SK-N-SH treated with all-trans-retinoic acid at 6 μM for 48 hours (cell line): Measurements from ENCODE around the gene FRMD5.

ENCODE experiments used
- CREB5 ChIP-seq: fragments of 250-450 bp; sonication (Bioruptor Pico); IDR thresholded peaks from 2 replicates; pipeline ENCODE4 v1.5.1; 2020; ENCODE audit warnings: low read depth, mild to moderate bottlenecking, moderate library complexity
- CSDC2 ChIP-seq: fragments of 250-450 bp; sonication (Bioruptor Pico); IDR thresholded peaks from 2 replicates; pipeline ENCODE4 v1.5.0; 2020; ENCODE audit warnings: mild to moderate bottlenecking, moderate library complexity
- CSRNP3 ChIP-seq: fragments of 250-450 bp; sonication (Bioruptor Pico); IDR thresholded peaks from 2 replicates; pipeline ENCODE4 v1.5.1; 2021; ENCODE audit warnings: mild to moderate bottlenecking, moderate library complexity
- ISL1 ChIP-seq: fragments of 250-450 bp; sonication (Bioruptor Pico); IDR thresholded peaks from 2 replicates; pipeline ENCODE4 v2.1.2; 2022; ENCODE audit warnings: mild to moderate bottlenecking, moderate library complexity
- TF ChIP-seq, protein P1 (sequence below): fragments of 250-450 bp; sonication (Bioruptor Pico); IDR thresholded peaks from 2 replicates; pipeline ENCODE4 v1.8.0; 2020; ENCODE audit warnings: mild to moderate bottlenecking, moderate library complexity, borderline replicate concordance

DNA sequence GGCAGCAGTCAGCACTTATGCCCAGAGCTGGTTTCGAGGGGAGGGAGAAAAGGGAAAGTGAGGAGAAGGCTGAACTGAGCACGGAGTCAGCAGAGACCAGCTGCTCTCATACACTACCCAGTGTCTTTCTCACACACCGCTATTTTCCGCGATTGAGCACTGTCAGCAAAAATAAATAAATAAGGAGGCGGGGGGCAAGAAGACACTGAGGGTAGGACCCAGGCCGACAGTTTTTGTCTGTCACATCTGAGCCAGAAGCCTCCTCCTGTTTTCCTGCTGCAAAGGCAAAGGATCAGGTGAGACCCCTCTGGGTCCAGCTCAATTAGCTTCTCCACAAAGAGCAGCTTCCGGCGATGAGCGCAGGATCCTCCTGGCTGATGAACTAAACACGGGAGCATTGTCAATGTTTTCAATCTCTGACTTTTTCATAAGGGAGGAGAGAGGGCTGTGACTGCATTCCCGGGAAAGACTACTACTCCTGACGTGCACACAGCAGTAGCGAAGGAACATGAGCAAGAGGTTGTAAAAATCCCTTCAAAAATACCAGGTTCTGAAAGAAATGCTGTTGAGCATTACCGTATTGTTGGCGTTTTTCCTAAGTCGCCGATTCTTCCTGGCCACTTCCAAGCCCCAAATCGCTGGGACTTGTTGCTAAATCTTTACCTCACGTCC lies 1.3 kb downstream of the FRMD5 start:
- TF ChIP-seq CSDC2 (CRISPR knock-in tag) (no peak), CREB5 (CRISPR knock-in tag) (no peak), CSRNP3 (CRISPR knock-in tag) (no peak), ISL1 (CRISPR knock-in tag) (no peak)
- TF ChIP-seq, protein P1, sequence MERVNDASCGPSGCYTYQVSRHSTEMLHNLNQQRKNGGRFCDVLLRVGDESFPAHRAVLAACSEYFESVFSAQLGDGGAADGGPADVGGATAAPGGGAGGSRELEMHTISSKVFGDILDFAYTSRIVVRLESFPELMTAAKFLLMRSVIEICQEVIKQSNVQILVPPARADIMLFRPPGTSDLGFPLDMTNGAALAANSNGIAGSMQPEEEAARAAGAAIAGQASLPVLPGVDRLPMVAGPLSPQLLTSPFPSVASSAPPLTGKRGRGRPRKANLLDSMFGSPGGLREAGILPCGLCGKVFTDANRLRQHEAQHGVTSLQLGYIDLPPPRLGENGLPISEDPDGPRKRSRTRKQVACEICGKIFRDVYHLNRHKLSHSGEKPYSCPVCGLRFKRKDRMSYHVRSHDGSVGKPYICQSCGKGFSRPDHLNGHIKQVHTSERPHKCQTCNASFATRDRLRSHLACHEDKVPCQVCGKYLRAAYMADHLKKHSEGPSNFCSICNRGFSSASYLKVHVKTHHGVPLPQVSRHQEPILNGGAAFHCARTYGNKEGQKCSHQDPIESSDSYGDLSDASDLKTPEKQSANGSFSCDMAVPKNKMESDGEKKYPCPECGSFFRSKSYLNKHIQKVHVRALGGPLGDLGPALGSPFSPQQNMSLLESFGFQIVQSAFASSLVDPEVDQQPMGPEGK (CRISPR knock-in tag): no peak
